ENCODE measurements around the gene FNDC5.

The FNDC5 gene

GRCh38 chr1:32901823-32902534 lies 31.3 kb upstream of the FNDC5 start:
- peaks cover 4 to 11% of the 10 kb centered on the region in 2 donors for H3K4me1 Mint-ChIP-seq (ENCODE audit: low read depth in 2 of 2)
- H3K9me3 Mint-ChIP-seq = no peaks in the 10 kb centered on the region
- peak overlapping the region; percentile 79 to 80 for H3K4me3 Mint-ChIP-seq
- DNase-seq (no peak), ATAC-seq (replicated peaks) (no peak)
- H3K27me3 Mint-ChIP-seq = peaks cover 38 to 63% of the 10 kb centered on the region in 2 donors
- H3K27ac Mint-ChIP-seq = no peak overlapping the region
- H3K36me3 Mint-ChIP-seq (ENCODE audit: insufficient read depth) = no peaks in the 10 kb centered on the region

- Mint-ChIP-seq H3K9me3 (no peaks in the 10 kb centered on the region), H3K27ac (peak within 1 kb of the TSS in 1 of 2 donors; percentile 35), H3K4me3 (peak within 1 kb of the TSS; percentile 81 to 82), H3K4me1 (ENCODE audit: low read depth in 2 of 2) (peaks cover 4 to 11% of the 10 kb centered on the region in 2 donors), H3K27me3 (peaks cover 45 to 71% of the 10 kb centered on the region in 2 donors), H3K36me3 (ENCODE audit: insufficient read depth) (no peaks in the 10 kb centered on the region)
- ATAC-seq (replicated peaks) = peak; percentile 73
- no peak for DNase-seq
Observed at GRCh38 chr1:32900956-32901822, 30.5 kb upstream of the FNDC5 start, which contains the start of gene TMEM54. Gene TMEM54, minus strand, starts transcription at chr1:32901389. Its CDS starts 151 bp downstream, at chr1:32901238.

- H3K27ac Mint-ChIP-seq = peak overlapping the region in 1 of 2 donors; percentile 35
- H3K27me3 Mint-ChIP-seq = peaks cover 47 to 79% of the 10 kb centered on the region in 2 donors
- H3K4me1 Mint-ChIP-seq (ENCODE audit: low read depth in 2 of 2) = peaks cover 4 to 11% of the 10 kb centered on the region in 2 donors
- H3K36me3 Mint-ChIP-seq (ENCODE audit: insufficient read depth) = no peaks in the 10 kb centered on the region
- H3K9me3 Mint-ChIP-seq = no peaks in the 10 kb centered on the region
- H3K4me3 Mint-ChIP-seq = peak overlapping the region; percentile 81 to 82
- DNase-seq = no peak
- no peak for ATAC-seq (replicated peaks)
Observed at GRCh38 chr1:32900371-32900955, 29.8 kb upstream of the FNDC5 start.

DNA sequence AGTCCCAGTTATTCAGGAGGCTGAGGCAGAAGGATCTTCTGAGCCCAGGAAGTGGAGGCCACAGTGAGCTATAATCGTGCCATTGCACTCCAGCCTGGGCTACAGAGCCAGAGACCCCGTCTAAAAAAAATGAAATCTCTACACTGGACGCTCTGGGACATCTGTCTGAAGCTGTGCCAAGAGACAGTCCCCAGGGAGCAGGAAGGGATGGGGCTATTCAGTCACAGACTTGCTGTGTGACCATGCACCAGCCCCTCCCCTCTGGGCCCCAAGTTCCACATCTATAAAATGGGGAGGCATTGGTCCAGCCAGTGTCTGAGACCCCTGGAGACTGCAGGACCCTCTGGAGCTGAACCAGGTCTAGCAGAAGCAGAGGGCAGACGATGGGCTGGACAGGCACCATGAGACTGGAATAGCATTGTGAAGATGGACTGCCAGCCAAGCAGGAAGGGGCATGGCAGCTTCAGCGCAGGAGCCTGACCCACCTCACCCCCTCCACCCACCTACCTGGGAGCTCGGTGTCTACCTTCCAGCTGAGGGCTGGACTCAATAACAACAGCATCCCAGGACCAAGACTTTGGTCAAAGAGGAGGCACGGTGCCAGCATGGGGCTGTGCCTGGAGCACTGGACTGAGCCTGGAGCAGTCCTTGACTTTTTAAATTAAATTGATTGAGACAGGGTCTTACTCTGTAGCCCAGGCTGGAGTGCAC lies 29.0 kb upstream of the FNDC5 start:
- Mint-ChIP-seq H3K36me3 (ENCODE audit: insufficient read depth) (no peaks in the 10 kb centered on the region), H3K9me3 (no peaks in the 10 kb centered on the region), H3K4me1 (ENCODE audit: low read depth in 2 of 2) (peaks cover 4 to 11% of the 10 kb centered on the region in 2 donors), H3K4me3 (peak overlapping the region in 1 of 2 donors; percentile 82), H3K27ac (no peak overlapping the region), H3K27me3 (peaks cover 47 to 86% of the 10 kb centered on the region in 2 donors)
- ATAC-seq (replicated peaks) (no peak), DNase-seq (no peak)

- H3K27me3 Mint-ChIP-seq = peaks cover 47 to 94% of the 10 kb centered on the region in 2 donors
- no peaks in the 10 kb centered on the region for H3K9me3 Mint-ChIP-seq
Observed at GRCh38 chr1:32898958-32899357, 28.2 kb upstream of the FNDC5 start.

DNA sequence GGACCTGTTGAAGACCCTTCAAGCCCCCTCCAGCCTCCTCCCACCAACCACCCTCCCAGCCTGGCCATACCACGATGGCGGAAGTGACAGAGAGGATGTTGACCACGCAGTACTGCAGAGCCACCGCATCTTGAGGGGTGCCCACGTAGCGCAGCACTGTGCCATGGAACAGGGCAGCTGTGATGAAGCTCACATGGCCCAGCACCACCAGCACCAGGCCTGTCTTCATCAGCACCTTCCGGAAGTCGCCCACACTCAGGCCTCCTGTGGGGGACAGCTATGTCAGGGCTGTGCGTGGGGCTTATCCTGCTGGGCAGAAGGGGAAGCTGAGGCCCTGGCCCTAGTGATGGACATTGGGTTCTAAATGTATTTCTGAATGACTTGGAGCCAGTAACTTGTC lies 27.3 kb upstream of the FNDC5 start:
- Mint-ChIP-seq H3K27me3 (peaks cover 47 to 100% of the 10 kb centered on the region in 2 donors), H3K4me3 (no peak overlapping the region), H3K27ac (no peak overlapping the region), H3K4me1 (ENCODE audit: low read depth in 2 of 2) (peaks cover 4 to 16% of the 10 kb centered on the region in 2 donors), H3K9me3 (no peaks in the 10 kb centered on the region), H3K36me3 (ENCODE audit: insufficient read depth) (no peaks in the 10 kb centered on the region)
- DNase-seq (no peak), ATAC-seq (replicated peaks) (no peak)

More at GRCh38 chr1:32898958-32899357, 28.2 kb upstream of the FNDC5 start:
- Mint-ChIP-seq H3K4me1 (ENCODE audit: low read depth in 2 of 2) (peaks cover 4 to 11% of the 10 kb centered on the region in 2 donors), H3K36me3 (ENCODE audit: insufficient read depth) (no peaks in the 10 kb centered on the region), H3K4me3 (no peak overlapping the region), H3K27ac (no peak overlapping the region)
- ATAC-seq (replicated peaks) (no peak), DNase-seq (no peak)

DNA sequence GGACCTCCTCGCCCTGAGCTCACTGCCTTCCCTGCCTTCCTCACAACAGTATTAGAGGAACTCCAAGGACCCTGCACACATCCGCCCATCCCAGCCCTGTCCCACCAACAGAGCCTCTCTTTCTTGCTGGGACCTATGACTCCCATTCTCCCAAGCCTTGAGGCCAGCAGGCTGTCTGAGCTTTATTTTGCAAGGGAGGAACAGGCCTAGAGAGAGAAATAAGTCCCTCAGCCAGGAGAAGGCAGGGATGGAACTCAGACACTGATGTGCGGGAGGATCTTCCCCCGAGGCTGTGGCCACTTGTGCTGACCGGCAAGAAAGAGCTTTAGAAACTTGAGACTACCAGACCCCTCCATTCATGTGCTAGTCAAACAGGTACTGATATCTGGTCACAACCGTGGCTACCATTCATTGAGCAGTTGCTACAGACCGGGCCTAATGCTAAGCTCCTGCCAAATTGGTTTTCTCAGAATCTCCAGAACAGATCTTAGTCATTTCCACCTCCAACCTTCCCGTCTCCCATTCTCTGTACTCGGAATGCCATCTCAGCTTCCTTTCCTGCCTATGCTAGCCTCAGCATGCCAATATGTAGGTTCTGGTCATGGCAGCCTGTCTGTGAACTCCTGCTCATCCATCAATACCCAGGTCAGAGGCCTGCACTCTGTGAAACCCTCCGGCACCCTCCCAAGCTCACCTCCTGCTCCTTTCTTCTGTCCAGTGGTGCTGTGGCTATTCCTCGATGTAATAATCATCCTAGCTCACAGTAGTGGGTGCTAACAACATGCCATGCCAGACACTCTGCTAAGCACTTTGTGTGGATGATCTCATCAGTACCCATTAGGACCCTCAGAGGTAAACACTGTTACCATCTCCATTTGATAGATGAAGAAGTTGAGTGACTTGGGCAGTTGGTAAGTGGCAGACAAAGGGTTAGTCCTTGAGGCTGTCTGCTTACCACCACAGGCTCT lies 26.7 kb upstream of the FNDC5 start:
- DNase-seq (no peak), ATAC-seq (replicated peaks) (no peak)
- Mint-ChIP-seq H3K9me3 (no peaks in the 10 kb centered on the region), H3K4me1 (ENCODE audit: low read depth in 2 of 2) (peaks cover 4 to 19% of the 10 kb centered on the region in 2 donors), H3K4me3 (no peak overlapping the region), H3K36me3 (ENCODE audit: insufficient read depth) (no peaks in the 10 kb centered on the region), H3K27ac (no peak overlapping the region), H3K27me3 (peaks cover 45 to 100% of the 10 kb centered on the region in 2 donors)

- Mint-ChIP-seq H3K4me1 (ENCODE audit: low read depth in 2 of 2) (peaks cover 4 to 16% of the 10 kb centered on the region in 2 donors), H3K27ac (no peak overlapping the region), H3K27me3 (peaks cover 45 to 100% of the 10 kb centered on the region in 2 donors), H3K36me3 (ENCODE audit: insufficient read depth) (no peaks in the 10 kb centered on the region), H3K9me3 (no peaks in the 10 kb centered on the region), H3K4me3 (no peak overlapping the region)
- ATAC-seq (replicated peaks) = no peak
- no peak for DNase-seq
Observed at GRCh38 chr1:32896451-32896850, 25.7 kb upstream of the FNDC5 start.

DNA sequence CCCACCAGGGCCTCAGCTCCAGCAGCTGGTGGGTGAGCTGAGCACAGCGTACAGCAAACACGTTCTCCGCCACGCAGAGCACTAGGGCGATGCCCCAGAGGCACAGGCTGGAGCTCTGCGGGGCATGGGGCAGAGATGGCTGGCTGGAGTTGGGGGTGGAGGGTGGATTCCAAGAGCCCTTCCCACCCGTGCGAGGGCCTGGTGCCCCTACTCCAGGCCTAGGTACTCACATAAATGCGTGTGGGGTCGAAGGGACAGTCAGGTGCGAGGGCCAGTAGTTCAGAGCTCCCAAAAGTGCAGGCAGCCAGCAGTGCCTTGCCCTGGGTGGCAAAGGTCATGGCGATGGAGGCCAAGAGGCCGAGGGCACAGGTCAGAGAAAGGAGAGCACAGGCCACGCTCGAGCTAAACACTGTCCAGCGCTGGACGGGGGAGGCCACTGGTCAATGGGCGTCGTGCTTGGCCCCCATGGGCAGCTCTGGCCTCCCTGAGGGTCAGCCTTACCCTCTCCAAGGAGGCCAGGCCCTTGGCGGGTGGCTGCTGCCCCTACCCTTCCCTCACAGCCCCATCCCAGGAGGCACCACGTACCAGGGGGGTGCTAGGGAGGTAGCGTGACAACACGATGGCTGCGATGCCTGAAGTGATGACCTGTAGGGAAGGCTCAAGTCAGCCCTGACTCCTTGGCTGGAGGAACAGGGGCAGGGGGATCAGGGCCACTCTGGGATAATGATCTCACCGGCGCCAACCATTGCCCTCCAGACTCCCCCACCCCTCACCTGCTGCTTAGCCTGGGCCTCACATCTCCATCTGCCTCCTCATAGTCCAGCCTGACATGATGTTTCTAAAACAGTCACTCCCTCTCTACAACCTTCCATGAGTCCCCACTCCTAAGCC lies 24.9 kb upstream of the FNDC5 start:
- no peaks in the 10 kb centered on the region for H3K9me3 Mint-ChIP-seq
- no peak for ATAC-seq (replicated peaks)
- H3K27ac Mint-ChIP-seq = no peak overlapping the region
- DNase-seq = no peak
- H3K4me1 Mint-ChIP-seq (ENCODE audit: low read depth in 2 of 2) = peaks cover 2 to 13% of the 10 kb centered on the region in 2 donors
- no peaks in the 10 kb centered on the region for H3K36me3 Mint-ChIP-seq (ENCODE audit: insufficient read depth)
- H3K4me3 Mint-ChIP-seq = no peak overlapping the region
- H3K27me3 Mint-ChIP-seq = peaks cover 49 to 100% of the 10 kb centered on the region in 2 donors

DNA sequence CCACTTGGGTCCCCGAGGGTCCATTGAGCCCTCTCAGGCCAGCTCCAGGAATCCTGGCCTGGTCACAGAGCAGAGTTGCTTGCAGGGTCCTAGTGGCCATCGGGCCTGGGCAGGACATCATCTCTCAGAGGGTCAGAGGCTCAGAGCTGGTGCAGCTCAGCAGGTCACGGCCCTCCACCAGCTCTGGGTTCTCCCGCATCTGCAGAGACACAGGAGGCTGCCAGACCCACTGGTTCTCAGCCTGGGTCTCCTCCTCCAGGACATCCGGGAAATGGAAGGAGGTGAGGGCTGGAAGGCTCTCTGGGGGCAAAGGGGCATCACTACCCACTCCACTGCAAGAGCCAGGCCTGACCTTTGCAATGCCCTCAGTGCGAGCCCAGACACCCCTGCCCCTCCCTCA lies 24.0 kb upstream of the FNDC5 start:
- no peak for DNase-seq
- ATAC-seq (replicated peaks) = no peak
- Mint-ChIP-seq H3K27me3 (peaks cover 55 to 100% of the 10 kb centered on the region in 2 donors), H3K4me3 (no peak overlapping the region), H3K4me1 (ENCODE audit: low read depth in 2 of 2) (peaks cover 0 to 11% of the 10 kb centered on the region in 2 donors), H3K27ac (no peak overlapping the region), H3K9me3 (no peaks in the 10 kb centered on the region), H3K36me3 (ENCODE audit: insufficient read depth) (no peaks in the 10 kb centered on the region)

DNA sequence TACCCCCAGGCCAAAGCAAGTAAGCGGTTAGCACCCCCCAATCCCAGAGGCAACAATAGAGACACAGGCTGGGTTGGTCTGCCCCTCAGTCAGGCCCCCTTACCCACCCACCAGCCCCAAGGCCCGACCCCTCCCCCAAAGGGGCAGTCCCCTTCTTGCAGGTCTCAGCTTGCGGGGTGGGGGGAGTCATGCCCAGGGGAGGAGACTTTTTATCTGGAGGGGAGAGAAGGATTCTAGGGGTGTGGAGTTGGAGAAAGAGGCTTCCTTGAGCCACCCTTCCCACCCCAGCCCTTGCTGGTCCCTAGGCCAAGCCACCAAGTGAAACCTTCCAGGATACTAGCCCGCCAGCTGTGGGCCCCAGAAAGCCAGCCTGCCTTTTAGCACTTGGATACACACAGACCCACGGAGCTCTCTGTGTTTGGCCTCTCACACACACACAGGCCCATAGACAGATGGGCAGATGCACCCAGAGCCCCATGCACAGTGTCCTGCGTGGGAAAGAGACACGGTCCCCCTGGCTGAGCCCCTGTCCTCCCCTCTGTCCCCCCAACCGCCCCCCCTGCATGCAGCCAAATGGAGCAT lies 23.4 kb upstream of the FNDC5 start:
- Mint-ChIP-seq H3K27ac (no peak overlapping the region), H3K27me3 (peaks cover 57 to 100% of the 10 kb centered on the region in 2 donors), H3K4me1 (ENCODE audit: low read depth in 2 of 2) (peaks cover 0 to 11% of the 10 kb centered on the region in 2 donors), H3K9me3 (no peaks in the 10 kb centered on the region), H3K4me3 (peak overlapping the region; percentile 70 to 75), H3K36me3 (ENCODE audit: insufficient read depth) (no peaks in the 10 kb centered on the region)
- DNase-seq = no peak
- no peak for ATAC-seq (replicated peaks)
